ENCODE measurements around the gene OCEL1. TPM values are rescaled to one million over a fixed set of nuclear protein-coding genes. Genes with fewer than 3 reads are reported as not detected.

OCEL1 gene
- polyA plus RNA-seq, 3 donors from 2014 or later, result 31.4 to 51.3 (median 42.3) TPM

DNA sequence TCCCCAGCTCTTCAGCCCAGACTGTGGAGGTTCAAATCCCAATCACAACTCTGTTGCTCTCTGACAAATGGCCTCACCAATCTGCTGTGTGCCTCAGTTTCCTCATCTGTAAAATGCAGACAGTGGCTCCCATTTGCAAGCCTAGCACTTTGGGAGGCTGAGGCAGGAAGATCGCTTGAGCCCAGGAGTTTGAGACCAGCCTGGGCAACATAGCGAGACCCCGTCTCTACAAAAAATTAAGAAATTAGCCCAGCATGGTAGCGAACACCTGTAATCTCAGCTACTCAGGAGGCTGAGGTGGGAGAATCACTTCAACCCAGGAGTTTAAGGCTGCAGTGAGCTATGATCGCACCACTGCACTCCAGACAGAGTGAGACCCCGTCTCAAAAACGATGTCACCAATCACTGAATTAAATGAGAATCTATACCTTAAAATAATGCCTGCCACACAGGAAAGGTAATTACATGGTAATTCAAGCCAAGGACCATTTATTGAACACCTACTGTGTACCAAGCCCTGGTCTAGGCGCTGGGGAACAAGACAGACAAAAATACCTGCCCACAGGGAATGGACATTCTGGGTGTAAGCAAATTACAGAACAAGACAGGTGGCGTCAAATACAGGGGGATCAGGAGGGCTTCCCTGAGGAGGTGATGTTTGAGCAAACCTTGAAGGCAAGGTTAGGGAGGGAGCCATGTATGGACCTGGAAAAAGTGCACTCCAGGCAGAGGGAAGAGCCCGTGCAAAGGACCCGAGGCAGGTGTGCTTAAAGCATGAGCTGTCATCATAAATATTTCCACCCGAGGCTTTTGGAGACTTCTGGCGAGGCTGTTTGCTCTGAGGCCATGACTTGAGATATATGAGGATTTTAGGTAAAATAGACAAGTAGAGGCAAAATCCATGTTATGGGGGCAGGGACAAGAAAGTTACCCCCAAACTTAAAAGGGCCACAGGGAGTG, 12.0 kb downstream of the OCEL1 start:
- Mint-ChIP-seq H3K4me3 (peak overlapping the region in 1 of 5 donors; percentile 64), H3K27ac (no peak overlapping the region), H3K27me3 (ENCODE audit: low read depth in 3 of 3) (peaks cover 0 to 7% (median 1%) of the 10 kb centered on the region in 3 donors), H3K4me1 (peaks cover 7 to 10% of the 10 kb centered on the region in 2 donors), H3K9me3 (no peaks in the 10 kb centered on the region), H3K36me3 (no peaks in the 10 kb centered on the region)
- DNase-seq, result no peak

DNA sequence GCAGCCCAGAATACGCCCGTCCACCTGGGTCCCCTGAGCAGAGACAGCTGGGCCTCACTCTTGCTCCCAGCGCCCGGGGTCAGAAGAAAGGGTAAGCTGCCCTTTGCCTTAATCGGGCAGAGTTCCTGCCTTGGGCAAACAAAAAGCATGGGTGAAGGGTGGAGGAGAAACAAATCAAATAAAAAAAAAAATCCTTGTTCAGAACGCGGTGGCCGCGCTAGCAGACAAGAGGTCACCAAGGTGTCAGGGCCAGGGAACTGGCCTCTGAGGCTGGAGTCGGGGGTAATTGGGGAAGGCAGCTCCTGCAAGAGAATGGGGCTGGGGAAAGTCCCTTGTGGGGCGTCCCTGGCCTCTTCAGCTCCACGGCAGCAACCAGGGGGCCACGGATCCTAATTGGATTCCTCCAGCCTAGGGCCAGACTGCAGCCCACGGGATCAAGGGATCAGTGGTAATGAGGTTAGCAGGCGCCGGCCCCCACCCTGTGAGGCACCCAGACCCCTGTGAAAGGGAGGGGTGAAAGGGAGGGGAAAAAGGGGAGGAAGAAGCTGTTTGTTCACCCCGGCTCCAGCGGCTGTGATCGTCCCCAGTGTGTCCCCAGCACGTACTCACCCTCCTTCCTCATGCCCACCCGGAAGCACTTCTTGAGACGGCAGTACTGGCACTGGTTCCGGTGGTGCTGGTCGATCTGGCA, 14.2 kb downstream of the OCEL1 start:
- H3K4me1 Mint-ChIP-seq, result peaks cover under 1 to 4% of the 10 kb centered on the region in 2 donors
- H3K27me3 Mint-ChIP-seq (ENCODE audit: low read depth in 3 of 3), result peaks cover 0 to 4% (median 0%) of the 10 kb centered on the region in 3 donors
- no peaks in the 10 kb centered on the region for H3K9me3 Mint-ChIP-seq
- no peak overlapping the region for H3K27ac Mint-ChIP-seq
- no peak overlapping the region for H3K4me3 Mint-ChIP-seq
- DNase-seq, result no peak
- H3K36me3 Mint-ChIP-seq, result no peaks in the 10 kb centered on the region

DNA sequence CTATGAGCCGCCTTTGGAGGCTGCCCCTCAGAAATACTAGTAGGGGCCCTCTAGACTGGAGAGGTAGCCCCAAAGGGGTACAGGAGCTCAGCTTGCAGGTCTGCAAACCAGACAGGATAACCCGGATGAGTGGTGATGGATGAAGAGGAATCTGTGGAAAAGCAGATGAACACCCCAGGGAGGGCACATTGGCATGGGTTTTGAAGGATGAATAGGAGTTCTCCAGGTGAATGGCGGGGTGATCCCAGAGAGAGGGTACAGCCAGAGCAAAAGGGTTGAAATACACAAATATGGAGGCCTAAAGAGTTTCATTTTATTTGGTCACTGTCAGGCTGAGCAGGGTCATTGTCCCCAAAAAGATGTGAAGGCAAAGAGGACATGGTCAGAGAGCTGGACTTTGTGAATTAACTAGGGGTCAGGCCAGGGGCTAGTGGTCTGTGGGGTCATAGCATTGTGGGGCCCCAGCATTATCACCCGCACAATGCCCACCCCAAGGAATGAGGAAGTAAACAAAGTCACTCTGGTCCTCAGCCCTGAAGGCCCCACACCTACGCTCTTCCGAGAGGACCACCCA, 14.9 kb downstream of the OCEL1 start:
- Mint-ChIP-seq H3K27me3 (ENCODE audit: low read depth in 3 of 3) (peaks cover 0 to 4% (median 0%) of the 10 kb centered on the region in 3 donors), H3K36me3 (no peaks in the 10 kb centered on the region), H3K4me3 (peak overlapping the region in 1 of 5 donors; percentile 28), H3K27ac (no peak overlapping the region), H3K4me1 (peaks cover 0 to 4% of the 10 kb centered on the region in 2 donors), H3K9me3 (no peaks in the 10 kb centered on the region)
- DNase-seq, result no peak

DNA sequence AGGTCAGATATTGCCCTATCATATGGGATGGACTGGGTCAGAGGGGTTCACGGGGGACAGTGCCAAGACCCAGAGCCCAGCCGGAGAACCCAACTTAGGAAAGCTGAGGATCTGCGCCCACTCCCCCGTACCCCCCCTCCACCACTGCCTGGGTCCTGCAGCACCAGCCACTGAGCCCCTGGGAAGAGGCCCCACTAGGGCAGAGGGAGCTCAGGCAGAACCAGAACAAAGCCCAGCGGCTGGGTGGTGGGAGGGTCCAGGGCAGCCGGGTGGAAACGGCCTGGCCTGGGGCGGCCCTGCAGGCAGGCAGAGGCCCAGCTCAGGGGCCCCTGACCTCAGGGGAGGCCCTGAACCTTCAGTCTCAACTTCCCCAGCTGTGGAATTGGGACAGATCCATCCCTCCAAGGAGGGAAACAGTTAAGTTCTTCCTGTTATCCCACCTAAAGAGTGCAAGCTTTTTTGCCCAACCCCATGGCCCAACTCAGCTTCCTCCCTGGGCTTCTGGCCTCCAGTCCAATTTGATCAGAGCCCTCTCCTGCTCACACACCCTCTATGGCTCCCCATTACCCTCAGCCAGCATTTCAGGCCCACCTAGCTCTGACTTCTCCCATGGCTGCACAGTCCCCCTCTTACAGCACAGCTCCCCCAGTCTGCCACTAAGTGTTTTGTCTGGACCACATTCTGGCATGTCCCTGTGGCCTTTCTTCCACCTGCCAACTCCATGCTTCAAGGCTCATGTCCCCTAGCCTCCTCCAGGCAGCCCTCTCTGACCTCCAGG, 16.6 kb downstream of the OCEL1 start:
- no peaks in the 10 kb centered on the region for H3K36me3 Mint-ChIP-seq
- H3K27ac Mint-ChIP-seq, result peak overlapping the region in 2 of 6 donors; percentile 18 to 31
- DNase-seq, result no peak
- H3K4me3 Mint-ChIP-seq, result peak overlapping the region in 3 of 5 donors; percentile 0 to 58 (median 22)
- peaks cover 0 to 10% of the 10 kb centered on the region in 2 donors for H3K4me1 Mint-ChIP-seq
- peaks cover 2 to 8% (median 3%) of the 10 kb centered on the region in 3 donors for H3K27me3 Mint-ChIP-seq (ENCODE audit: low read depth in 3 of 3)
- H3K9me3 Mint-ChIP-seq, result no peaks in the 10 kb centered on the region

DNA sequence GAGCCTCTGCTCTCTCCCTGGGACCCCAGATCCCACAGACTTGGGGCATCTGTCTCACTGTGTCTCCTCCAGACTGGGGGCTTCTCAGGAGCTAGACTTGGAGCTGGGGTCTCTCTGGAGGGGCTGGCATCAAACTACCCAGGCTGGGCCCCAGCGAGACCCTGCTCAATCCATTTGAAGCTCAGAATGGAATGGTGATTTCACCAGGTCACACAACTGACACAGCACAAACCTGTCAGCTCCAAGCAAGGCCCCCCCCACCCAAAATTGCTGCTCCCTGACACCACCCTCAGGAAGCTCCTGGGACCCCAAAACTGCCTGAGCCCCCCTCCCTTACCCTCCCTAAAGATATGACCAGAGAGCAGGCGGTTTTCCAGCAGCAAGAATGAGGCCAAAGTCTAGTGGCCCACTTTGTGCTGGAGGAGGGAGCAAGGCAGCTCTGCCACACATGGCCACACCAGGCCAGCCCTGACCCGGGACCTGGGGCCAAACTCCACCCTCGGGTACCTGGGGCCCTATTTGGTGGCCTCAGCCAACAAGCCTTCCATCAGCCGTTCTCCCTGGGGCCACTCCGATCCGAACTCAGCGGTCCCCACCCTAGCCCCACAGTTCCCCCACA, 17.3 kb downstream of the OCEL1 start:
- Mint-ChIP-seq H3K36me3 (no peaks in the 10 kb centered on the region), H3K27ac (peak overlapping the region in 1 of 6 donors; percentile 31), H3K4me3 (peak overlapping the region in 4 of 5 donors; percentile 38 to 64 (median 54)), H3K9me3 (no peaks in the 10 kb centered on the region), H3K4me1 (peaks cover 0 to 10% of the 10 kb centered on the region in 2 donors), H3K27me3 (ENCODE audit: low read depth in 3 of 3) (peaks cover 2 to 8% (median 5%) of the 10 kb centered on the region in 3 donors)
- no peak for DNase-seq

GRCh38 chr19:17243830-17244617, 18.0 kb downstream of the OCEL1 start:
- DNase-seq, result no peak
- H3K9me3 Mint-ChIP-seq, result no peaks in the 10 kb centered on the region
- H3K27ac Mint-ChIP-seq, result no peak overlapping the region
- no peaks in the 10 kb centered on the region for H3K36me3 Mint-ChIP-seq
- H3K4me3 Mint-ChIP-seq, result peak overlapping the region; percentile 27 to 65 (median 62)
- peaks cover 2 to 8% (median 5%) of the 10 kb centered on the region in 3 donors for H3K27me3 Mint-ChIP-seq (ENCODE audit: low read depth in 3 of 3)
- peaks cover 0 to 10% of the 10 kb centered on the region in 2 donors for H3K4me1 Mint-ChIP-seq

GRCh38 chr19:17244618-17245534, 18.9 kb downstream of the OCEL1 start:
- H3K36me3 Mint-ChIP-seq, result no peaks in the 10 kb centered on the region

DNA sequence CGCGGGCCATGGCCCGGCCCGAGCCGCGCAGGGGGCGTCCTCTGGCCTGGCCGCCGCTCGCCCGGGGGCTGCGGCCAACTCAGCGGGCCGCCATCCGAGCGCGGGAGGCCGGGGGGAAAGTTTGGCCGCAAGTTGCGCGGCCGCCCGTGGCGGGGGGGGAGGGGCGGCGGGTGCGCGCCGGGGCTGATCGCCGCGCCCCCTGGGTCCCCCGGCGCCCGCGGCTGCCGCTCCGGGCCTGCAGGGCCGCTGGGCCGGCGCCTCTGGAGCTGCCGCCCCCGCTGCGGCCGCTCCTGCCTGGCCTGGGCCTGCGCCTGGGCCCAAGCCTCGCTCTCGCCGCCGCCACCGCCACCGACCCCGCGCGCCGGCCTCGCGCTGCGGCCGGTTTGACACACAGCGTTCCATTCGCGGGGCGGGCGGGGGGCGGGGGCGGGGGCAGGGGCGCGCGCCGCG, 19.5 kb downstream of the OCEL1 start, which contains the start of gene NR2F6:
TSS of gene NR2F6 (minus strand) at position 385 of the 450 bp plus-strand sequence. CDS start 699 bp downstream, outside the sequence.
- DNase-seq, result no peak
- no peaks in the 10 kb centered on the region for H3K9me3 Mint-ChIP-seq
- peaks cover 2 to 9% (median 5%) of the 10 kb centered on the region in 3 donors for H3K27me3 Mint-ChIP-seq (ENCODE audit: low read depth in 3 of 3)
- H3K4me3 Mint-ChIP-seq, result peak within 1 kb of the TSS; percentile 82 to 90 (median 86)
- H3K36me3 Mint-ChIP-seq, result no peaks in the 10 kb centered on the region
- peak within 1 kb of the TSS in 4 of 6 donors; percentile 23 to 71 (median 56) for H3K27ac Mint-ChIP-seq
- peaks cover 0 to 10% of the 10 kb centered on the region in 2 donors for H3K4me1 Mint-ChIP-seq

More at GRCh38 chr19:17244618-17245534, 18.9 kb downstream of the OCEL1 start:
- H3K9me3 Mint-ChIP-seq, result no peaks in the 10 kb centered on the region
- DNase-seq, result no peak
- H3K4me1 Mint-ChIP-seq, result peaks cover 0 to 10% of the 10 kb centered on the region in 2 donors
- H3K27ac Mint-ChIP-seq, result no peak overlapping the region
- peak overlapping the region; percentile 27 to 65 (median 58) for H3K4me3 Mint-ChIP-seq
- peaks cover 2 to 9% (median 5%) of the 10 kb centered on the region in 3 donors for H3K27me3 Mint-ChIP-seq (ENCODE audit: low read depth in 3 of 3)

- Mint-ChIP-seq H3K27ac (peak overlapping the region in 1 of 6 donors; percentile 41), H3K4me1 (peaks cover 0 to 10% of the 10 kb centered on the region in 2 donors), H3K9me3 (no peaks in the 10 kb centered on the region), H3K36me3 (no peaks in the 10 kb centered on the region), H3K27me3 (ENCODE audit: low read depth in 3 of 3) (peaks cover 2 to 9% (median 5%) of the 10 kb centered on the region in 3 donors), H3K4me3 (peak overlapping the region; percentile 82 to 90 (median 86))
- DNase-seq, result no peak
Measured at GRCh38 chr19:17246681-17247425, 20.8 kb downstream of the OCEL1 start.

DNA sequence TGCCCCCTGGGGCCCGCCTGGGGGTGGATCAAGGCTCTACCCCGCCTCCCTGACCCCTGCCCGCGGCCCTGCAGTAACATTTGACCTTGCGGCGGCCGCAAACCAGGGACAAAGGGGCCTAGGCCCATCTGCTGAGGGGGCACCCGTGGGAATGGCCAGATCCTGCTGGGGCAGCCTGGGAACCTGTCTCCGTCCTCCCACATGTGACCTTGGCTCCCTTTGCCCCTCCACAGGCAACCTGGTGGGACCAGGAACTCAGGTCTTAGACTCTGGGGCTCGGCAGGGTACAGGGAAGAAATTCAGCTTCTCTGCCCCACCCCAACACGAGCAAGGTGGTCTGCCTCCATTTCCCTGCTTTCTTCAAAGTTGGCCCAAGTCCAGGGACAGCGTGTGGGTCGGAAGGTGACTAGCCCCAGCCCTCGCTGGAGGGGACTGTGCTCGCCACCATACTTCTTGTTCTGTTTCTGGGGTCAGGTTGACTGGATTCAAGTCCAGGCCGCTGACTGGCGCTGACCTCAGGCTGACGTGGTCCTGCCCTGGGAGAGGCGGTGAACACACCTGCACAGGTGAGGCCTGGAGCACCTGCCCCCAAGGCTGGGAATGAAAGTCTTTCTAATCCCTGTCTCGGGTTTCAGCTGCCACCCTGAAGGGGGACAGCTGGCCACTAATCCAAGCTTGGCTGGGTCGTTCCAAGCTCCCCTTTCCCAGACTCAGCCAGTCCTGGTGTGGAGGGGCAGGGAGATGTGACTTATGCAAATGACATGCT, 22.2 kb downstream of the OCEL1 start:
- Mint-ChIP-seq H3K4me1 (peaks cover 0 to 10% of the 10 kb centered on the region in 2 donors), H3K9me3 (no peaks in the 10 kb centered on the region), H3K27ac (no peak overlapping the region), H3K4me3 (peak overlapping the region in 3 of 5 donors; percentile 9 to 24 (median 10)), H3K36me3 (no peaks in the 10 kb centered on the region), H3K27me3 (ENCODE audit: low read depth in 3 of 3) (peaks cover 4 to 9% (median 5%) of the 10 kb centered on the region in 3 donors)
- DNase-seq, result no peak
